ENCODE measurements around the gene TRPM1.

The TRPM1 gene

DNA sequence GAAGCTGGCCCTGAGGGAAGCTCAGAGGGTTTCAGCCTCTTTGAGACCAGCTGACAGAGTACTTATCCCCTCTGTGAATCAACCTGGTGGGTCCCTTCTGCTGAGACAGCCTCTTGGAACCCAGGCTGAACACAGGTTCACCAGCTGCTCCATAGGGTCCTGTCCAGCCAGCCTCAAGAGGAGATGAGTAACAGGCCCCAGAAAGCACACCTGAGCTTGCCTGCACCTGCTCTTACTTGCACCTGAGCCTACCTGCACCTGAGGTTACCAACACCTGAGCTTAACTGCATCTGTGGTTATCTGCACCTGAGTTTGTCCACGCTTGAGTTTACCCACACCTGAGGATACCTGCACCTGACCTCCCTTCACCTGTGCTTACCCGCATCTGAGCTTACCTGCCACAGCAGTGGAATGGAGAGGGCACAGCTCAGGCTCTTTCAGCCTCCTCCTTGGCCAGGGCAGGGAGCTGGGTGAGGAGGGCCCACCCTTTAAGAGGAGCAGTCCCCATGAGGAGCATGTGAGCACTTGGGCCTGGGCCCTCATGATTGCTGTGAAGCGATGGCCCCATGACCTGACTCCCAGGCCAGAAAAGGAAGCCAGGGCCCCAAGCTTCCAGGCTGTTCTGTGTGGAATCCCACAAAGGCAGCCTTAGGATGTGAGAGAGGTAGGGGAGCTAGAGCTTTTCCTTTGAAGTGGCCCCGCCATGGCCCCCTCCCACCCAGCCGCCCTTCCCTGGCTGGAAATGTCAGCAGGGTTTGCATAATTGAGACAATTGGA lies at the start of gene TRPM1:
Gene TRPM1, minus strand, starts transcription at position 464 of the 777 bp plus-strand sequence. CDS start 20,370 bp downstream, outside the sequence.
- ChIA-PET CTCF (interaction anchor here (0.8 to 2.8 kb wide), 4 partner anchors 10 to 28 kb away, joined by 3 to 14 read pairs (median 5); no protein-coding TSS in a partner anchor), POLR2A (no interaction called here)
- TF ChIP-seq, protein P1, sequence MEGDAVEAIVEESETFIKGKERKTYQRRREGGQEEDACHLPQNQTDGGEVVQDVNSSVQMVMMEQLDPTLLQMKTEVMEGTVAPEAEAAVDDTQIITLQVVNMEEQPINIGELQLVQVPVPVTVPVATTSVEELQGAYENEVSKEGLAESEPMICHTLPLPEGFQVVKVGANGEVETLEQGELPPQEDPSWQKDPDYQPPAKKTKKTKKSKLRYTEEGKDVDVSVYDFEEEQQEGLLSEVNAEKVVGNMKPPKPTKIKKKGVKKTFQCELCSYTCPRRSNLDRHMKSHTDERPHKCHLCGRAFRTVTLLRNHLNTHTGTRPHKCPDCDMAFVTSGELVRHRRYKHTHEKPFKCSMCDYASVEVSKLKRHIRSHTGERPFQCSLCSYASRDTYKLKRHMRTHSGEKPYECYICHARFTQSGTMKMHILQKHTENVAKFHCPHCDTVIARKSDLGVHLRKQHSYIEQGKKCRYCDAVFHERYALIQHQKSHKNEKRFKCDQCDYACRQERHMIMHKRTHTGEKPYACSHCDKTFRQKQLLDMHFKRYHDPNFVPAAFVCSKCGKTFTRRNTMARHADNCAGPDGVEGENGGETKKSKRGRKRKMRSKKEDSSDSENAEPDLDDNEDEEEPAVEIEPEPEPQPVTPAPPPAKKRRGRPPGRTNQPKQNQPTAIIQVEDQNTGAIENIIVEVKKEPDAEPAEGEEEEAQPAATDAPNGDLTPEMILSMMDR (IDR thresholded peaks at IDR 0.05; ENCODE audit: control extremely low read depth, extremely low read depth, low read depth, missing control alignments): no peak
- no peak for DNase-seq (ENCODE audit: extremely low spot score)

DNA sequence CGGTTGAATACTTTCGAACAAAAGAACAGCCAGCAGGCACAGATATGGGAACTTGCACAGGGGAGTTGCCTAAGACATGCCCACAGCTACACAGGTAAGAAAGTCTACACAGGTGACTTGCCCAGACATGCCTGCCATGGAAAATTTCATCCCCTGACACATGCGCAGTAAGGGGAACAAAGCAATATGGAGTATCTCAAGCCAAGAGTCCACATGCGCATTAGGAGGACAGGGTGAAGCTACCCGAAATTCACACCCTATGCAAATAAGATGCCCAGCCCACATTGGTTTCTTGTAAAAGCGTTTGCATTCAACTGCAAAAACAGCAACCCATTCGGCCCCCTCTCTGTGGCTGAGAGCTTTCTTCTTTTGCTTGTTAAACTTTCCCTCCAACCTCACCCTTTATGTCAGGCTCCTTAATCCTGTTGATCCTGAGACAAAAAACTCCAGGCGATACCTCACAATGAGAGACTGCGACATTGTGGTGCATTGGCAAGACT lies 49.3 kb upstream of the TRPM1 start:
- CTCF ChIA-PET: interaction anchor here (1.5 to 2.2 kb wide), 2 partner anchors 22 to 50 kb away, joined by 3 to 8 read pairs; no protein-coding TSS in a partner anchor
- DNase-seq (ENCODE audit: extremely low spot score): no peak
- POLR2A ChIA-PET: no interaction called here
- TF ChIP-seq, protein P1 (IDR thresholded peaks at IDR 0.05; ENCODE audit: control extremely low read depth, extremely low read depth, low read depth, missing control alignments): no peak

DNA sequence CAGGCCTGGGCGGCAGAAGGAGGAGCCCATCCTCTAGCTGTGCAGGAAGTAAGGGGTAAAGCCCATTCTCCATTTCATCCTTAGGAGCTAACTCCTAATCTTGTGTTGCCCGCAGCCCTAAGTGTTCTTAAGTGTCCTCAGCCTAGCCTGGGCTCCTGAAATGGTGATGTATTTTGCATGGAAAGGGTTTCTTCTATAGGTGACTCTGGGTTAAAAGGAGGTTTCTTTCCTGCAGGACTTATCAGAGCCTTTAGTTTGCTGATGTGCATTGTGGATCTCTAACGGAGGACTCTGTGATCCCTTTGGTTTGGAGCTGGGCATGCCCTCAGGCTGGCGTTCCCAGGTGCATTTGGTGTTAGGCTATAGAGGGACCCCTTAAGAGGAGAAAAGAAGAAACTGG lies 48.5 kb upstream of the TRPM1 start:
- DNase-seq (ENCODE audit: extremely low spot score): no peak
- TF ChIP-seq, protein P1 (IDR thresholded peaks at IDR 0.05; ENCODE audit: control extremely low read depth, extremely low read depth, low read depth, missing control alignments): no peak
- ChIA-PET CTCF (interaction anchor here (1.5 to 2.2 kb wide), 2 partner anchors 21 to 51 kb away, joined by 3 to 8 read pairs; no protein-coding TSS in a partner anchor), POLR2A (no interaction called here)

DNA sequence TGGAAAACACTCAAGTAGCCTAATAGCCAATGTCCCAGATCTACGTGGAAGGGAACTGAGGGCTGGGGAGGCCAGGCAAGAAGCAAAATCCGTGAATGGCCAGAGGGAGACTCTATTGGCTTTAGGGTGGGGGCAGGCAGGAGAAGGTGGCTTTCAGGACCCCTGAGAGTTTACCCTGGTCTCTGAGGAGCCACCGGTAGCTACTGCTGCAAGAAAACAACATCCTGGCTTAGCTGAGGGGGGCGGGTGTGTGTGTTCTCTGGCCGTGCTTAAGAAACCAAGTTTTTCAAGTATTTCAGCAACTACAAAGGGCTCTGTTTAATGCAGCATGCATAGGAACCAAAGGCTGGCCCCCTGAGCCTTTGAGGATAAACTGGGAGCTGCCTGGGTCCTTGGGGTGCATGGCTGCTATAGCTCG lies 47.6 kb upstream of the TRPM1 start:
- TF ChIP-seq, protein P1 (IDR thresholded peaks at IDR 0.05; ENCODE audit: control extremely low read depth, extremely low read depth, low read depth, missing control alignments): no peak
- no peak for DNase-seq (ENCODE audit: extremely low spot score)
- ChIA-PET POLR2A (interaction anchor here (0.6 kb wide), 1 partner anchor 203 kb away, joined by 4 read pairs; no protein-coding TSS in a partner anchor), CTCF (interaction anchor here (2.2 kb wide), 1 partner anchor 20 kb away, joined by 8 read pairs; no protein-coding TSS in a partner anchor)

DNA sequence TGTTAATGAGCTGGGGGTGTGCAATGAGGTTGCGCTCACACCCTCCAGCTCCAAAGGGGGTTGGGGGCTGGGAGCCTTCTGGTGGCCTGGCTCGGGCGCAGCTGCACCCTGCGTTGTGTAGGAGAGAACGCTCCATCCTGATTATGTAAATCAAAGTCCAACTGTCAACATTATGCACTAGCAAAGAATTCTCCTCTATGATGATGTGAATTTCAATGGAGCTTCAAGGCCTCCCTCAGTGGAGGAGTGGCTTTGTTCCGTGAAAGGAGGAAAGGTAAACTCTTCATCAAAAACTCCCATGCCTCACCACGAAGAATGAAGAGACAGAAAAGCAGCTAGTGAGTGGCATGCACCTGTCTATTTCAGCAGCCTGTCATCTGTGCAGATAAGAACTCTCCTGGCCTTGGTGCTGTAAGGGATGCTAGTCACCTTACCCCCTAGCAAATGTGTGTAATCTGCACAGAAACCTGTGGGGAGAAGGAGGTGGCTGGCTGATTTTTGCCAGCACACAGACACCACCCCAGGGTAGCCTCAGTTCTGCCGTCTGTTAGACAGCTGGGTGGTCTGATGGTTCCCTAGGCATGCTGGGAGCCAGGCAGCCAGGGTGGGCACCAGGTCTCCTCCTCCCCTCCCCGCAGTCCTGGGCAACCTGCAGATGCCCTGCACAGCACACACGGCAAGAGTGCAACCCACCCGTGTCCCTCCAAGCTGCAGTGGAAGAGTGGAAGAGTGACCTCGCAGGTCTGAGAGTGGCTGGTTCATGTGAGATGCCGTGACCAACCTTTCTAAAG lies 47.0 kb upstream of the TRPM1 start:
- CTCF ChIA-PET: interaction anchor here (1.2 to 2.4 kb wide), 3 partner anchors 8 to 254 kb away, joined by 3 to 12 read pairs (median 4); no protein-coding TSS in a partner anchor
- POLR2A ChIA-PET: interaction anchor here (0.6 kb wide), 1 partner anchor 204 kb away, joined by 4 read pairs; no protein-coding TSS in a partner anchor
- no peak for DNase-seq (ENCODE audit: extremely low spot score)
- TF ChIP-seq, protein P1 (IDR thresholded peaks at IDR 0.05; ENCODE audit: control extremely low read depth, extremely low read depth, low read depth, missing control alignments): no peak

DNA sequence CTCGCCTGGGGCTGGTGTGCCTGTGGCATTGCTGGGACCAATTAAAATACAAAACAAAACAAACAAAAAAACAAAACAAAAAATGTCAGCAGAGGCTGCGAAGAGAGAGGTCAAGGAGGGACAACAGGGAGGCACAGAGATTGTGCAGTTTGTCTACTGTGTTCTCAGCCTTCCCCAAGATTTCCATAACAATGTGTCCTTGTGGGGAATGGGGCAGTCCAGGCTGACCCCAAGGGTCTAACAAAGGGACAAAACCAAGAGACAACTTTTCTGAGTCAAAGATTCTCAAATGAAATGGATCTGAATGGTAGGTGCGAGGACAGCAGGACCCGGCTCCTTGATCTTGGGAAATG lies 46.4 kb upstream of the TRPM1 start:
- DNase-seq (ENCODE audit: extremely low spot score): no peak
- TF ChIP-seq, protein P1 (IDR thresholded peaks at IDR 0.05; ENCODE audit: control extremely low read depth, extremely low read depth, low read depth, missing control alignments): no peak
- POLR2A ChIA-PET: no interaction called here
- CTCF ChIA-PET: interaction anchor here (1.2 to 2.4 kb wide), 3 partner anchors 9 to 254 kb away, joined by 3 to 12 read pairs (median 4); no protein-coding TSS in a partner anchor
